Liver (tissue), 9 donors: ENCODE data around the gene PKP1. TPM values are rescaled to one million over a fixed set of nuclear protein-coding genes. Genes with fewer than 3 reads are reported as not detected.

Source experiments
- DNase-seq: peaks from one replicate; pipeline ENCODE4 v3.0.0-alpha.2; 2017; ENCODE audit warnings: low spot score
- H3K27ac ChIP-seq, 2 donors: one replicate each; pipeline ENCODE4 v1.7.0; 2013; ENCODE audit warnings: inconsistent platforms in 2 of 2, low read length in 2 of 2, control low read depth in 1 of 2, low read depth in 1 of 2, mild to moderate bottlenecking in 1 of 2
- H3K27me3 ChIP-seq, 4 donors: one replicate each; pipeline versions ENCODE4 v1.6.1 to v1.7.0; 2013; ENCODE audit warnings: low read length in 3 of 4, inconsistent platforms in 1 of 4, mild to moderate bottlenecking in 1 of 4, moderate library complexity in 1 of 4; ENCODE audit not compliant: control insufficient read depth in 4 of 4, insufficient read depth in 4 of 4
- H3K36me3 ChIP-seq, 4 donors: one replicate each; pipeline versions ENCODE4 v1.6.1 to v1.7.0; 2013; ENCODE audit warnings: low read length in 3 of 4, mild to moderate bottlenecking in 3 of 4, low read depth in 1 of 4, moderate library complexity in 1 of 4; ENCODE audit not compliant: control insufficient read depth in 4 of 4, insufficient read depth in 3 of 4
- H3K4me1 ChIP-seq, 4 donors: one replicate each; pipeline versions ENCODE4 v1.6.1 to v1.7.0; 2013; ENCODE audit warnings: low read length in 3 of 4, mild to moderate bottlenecking in 3 of 4, moderate library complexity in 1 of 4; ENCODE audit not compliant: control insufficient read depth in 4 of 4, insufficient read depth in 4 of 4
- H3K4me3 ChIP-seq, 3 donors: one replicate each; pipeline versions ENCODE4 v1.6.1 to v1.7.0; 2013; ENCODE audit warnings: low read length in 3 of 3, control low read depth in 1 of 3, low read depth in 1 of 3, mild to moderate bottlenecking in 1 of 3
- H3K9ac ChIP-seq, 2 donors: one replicate each; pipeline ENCODE4 v1.7.0; 2013; ENCODE audit warnings: low read length in 2 of 2, mild to moderate bottlenecking in 2 of 2, moderate library complexity in 2 of 2, control low read depth in 1 of 2, low read depth in 1 of 2
- H3K9me3 ChIP-seq, 4 donors: one replicate each; pipeline versions ENCODE4 v1.6.1 to v1.7.0; 2013; ENCODE audit warnings: low read length in 3 of 4; ENCODE audit not compliant: control insufficient read depth in 4 of 4
- EGR1 ChIP-seq, 2 donors: IDR thresholded peaks; 2 replicates each; pipeline ENCODE4 v1.6.1; 2016 to 2018; ENCODE audit warnings: antibody characterized with exemption in 2 of 2, low read depth in 2 of 2
- FOXA1 ChIP-seq: IDR thresholded peaks from 2 replicates; pipeline ENCODE4 v1.6.1; 2016; ENCODE audit warnings: antibody characterized with exemption
- FOXA2 ChIP-seq: IDR thresholded peaks from 2 replicates; pipeline ENCODE4 v1.6.1; 2016; ENCODE audit warnings: antibody characterized with exemption
- GABPA ChIP-seq, 2 donors: IDR thresholded peaks in 1 of 2; conservative IDR thresholded peaks in 1 of 2; 2 replicates each; pipeline ENCODE4 v1.6.1; 2016; ENCODE audit warnings: antibody characterized with exemption in 2 of 2, mild to moderate bottlenecking in 1 of 2, moderate library complexity in 1 of 2
- HNF4A ChIP-seq, 2 donors: conservative IDR thresholded peaks; 2 replicates each; pipeline ENCODE4 v1.6.1; 2016; ENCODE audit warnings: antibody characterized with exemption in 2 of 2, mild to moderate bottlenecking in 2 of 2
- HNF4G ChIP-seq: IDR thresholded peaks from 2 replicates; pipeline ENCODE4 v1.6.1; 2016; ENCODE audit warnings: antibody characterized with exemption
- JUND ChIP-seq, 2 donors: IDR thresholded peaks; 2 replicates each; pipeline ENCODE4 v1.6.1; 2016; ENCODE audit warnings: antibody characterized with exemption in 2 of 2
- NR2F2 ChIP-seq: IDR thresholded peaks from 2 replicates; pipeline ENCODE4 v1.6.1; 2016; ENCODE audit warnings: antibody characterized with exemption
- RAD21 ChIP-seq, 2 donors: IDR thresholded peaks; 2 replicates each; pipeline ENCODE4 v1.6.1; 2016; ENCODE audit warnings: antibody characterized with exemption in 2 of 2, mild to moderate bottlenecking in 2 of 2
- RXRA ChIP-seq, 2 donors: IDR thresholded peaks; 2 replicates each; pipeline ENCODE4 v1.6.1; 2017 to 2018; ENCODE audit warnings: antibody characterized with exemption in 2 of 2, mild to moderate bottlenecking in 1 of 2
- SP1 ChIP-seq: IDR thresholded peaks from 2 replicates; pipeline ENCODE4 v1.6.1; 2018; ENCODE audit warnings: antibody characterized with exemption, mild to moderate bottlenecking
- TAF1 ChIP-seq: conservative IDR thresholded peaks from 2 replicates; pipeline ENCODE4 v1.6.1; 2016; ENCODE audit warnings: antibody characterized with exemption, mild to moderate bottlenecking
- YY1 ChIP-seq: IDR thresholded peaks from 2 replicates; pipeline ENCODE4 v1.6.1; 2016; ENCODE audit warnings: antibody characterized with exemption, mild to moderate bottlenecking
- WGBS: extraction: QIAGEN DNeasy Blood & Tissue Kit; methylation state at CpG from one replicate; pipeline ENCODE4 v1.1.7; 2013; 5-methylcytosine and 5-hydroxymethylcytosine counted together
- polyA plus RNA-seq, 2 donors: library from polyadenylated mRNA; stranded (reverse) in 1 of 2; unstranded in 1 of 2; fragments of 200-250 nt in 1 of 2; fragments of >200 nt in 1 of 2; fragmentation: Nextera tagmentation in 1 of 2; extraction: Ambion mirVana in 1 of 2; gene quantifications; one replicate each; pipeline versions ENCODE4 v1.2.1 to v1.2.3, GENCODE V29; 2013 to 2015
- total RNA-seq, 2 donors: library from RNA; depleted of rRNA; stranded (reverse); fragments of >200 nt; gene quantifications; one replicate each; pipeline ENCODE4 v1.2.3, GENCODE V29; 2014
- TF ChIP-seq, protein P1 (sequence below): IDR thresholded peaks from 2 replicates; pipeline ENCODE4 v1.6.1; 2016; ENCODE audit warnings: antibody characterized with exemption
- TF ChIP-seq, protein P2 (sequence below): IDR thresholded peaks from 2 replicates; pipeline ENCODE4 v1.6.1; 2016; ENCODE audit warnings: antibody characterized with exemption
- TF ChIP-seq, protein P3 (sequence below): fragments of 150-350 bp; IDR thresholded peaks from 2 replicates; pipeline ENCODE4 v1.5.1; 2017; ENCODE audit warnings: improper control_type of control experiment, low read depth, low read length; ENCODE audit not compliant: missing input control
- TF ChIP-seq, protein P4 (sequence below): IDR thresholded peaks from 2 replicates; pipeline ENCODE4 v1.6.1; 2016; ENCODE audit warnings: antibody characterized with exemption
- donor health status: healthy.
- donor health status: healthy.
- donor health status: healthy.
- donor health status: healthy.
- donor health status: healthy.

PKP1 gene
- total and polyA plus RNA-seq, 4 donors = 0.01 TPM; not detected in 3

DNA sequence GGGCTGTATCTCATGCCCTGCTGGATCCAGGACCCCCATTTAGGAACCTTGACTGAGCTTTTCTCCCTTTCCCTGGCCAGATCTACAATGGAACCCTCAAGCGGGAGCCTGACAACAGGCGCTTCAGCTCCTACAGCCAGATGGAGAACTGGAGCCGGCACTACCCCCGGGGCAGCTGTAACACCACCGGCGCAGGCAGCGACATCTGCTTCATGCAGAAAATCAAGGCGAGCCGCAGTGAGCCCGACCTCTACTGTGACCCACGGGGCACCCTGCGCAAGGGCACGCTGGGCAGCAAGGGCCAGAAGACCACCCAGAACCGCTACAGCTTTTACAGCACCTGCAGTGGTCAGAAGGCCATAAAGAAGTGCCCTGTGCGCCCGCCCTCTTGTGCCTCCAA is 29.8 kb downstream of the PKP1 start:
- no peak overlapping the region for H3K9ac ChIP-seq
- H3K27me3 ChIP-seq = no peaks in the 10 kb centered on the region
- no peak overlapping the region for H3K4me3 ChIP-seq
- no peak for DNase-seq
- 95% methylated on average over 16 of the region's 16 CpGs for WGBS
- H3K27ac ChIP-seq = no peak overlapping the region
- no peak for TF ChIP-seq NR2F2
- TF ChIP-seq SP1 = no peak
- TF ChIP-seq, protein P1, sequence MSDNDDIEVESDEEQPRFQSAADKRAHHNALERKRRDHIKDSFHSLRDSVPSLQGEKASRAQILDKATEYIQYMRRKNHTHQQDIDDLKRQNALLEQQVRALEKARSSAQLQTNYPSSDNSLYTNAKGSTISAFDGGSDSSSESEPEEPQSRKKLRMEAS = no peak
- no peak for TF ChIP-seq JUND (IDR thresholded peaks at IDR 0.05)
- TF ChIP-seq RAD21 (IDR thresholded peaks at IDR 0.05) = no peak
- TF ChIP-seq, protein P2, sequence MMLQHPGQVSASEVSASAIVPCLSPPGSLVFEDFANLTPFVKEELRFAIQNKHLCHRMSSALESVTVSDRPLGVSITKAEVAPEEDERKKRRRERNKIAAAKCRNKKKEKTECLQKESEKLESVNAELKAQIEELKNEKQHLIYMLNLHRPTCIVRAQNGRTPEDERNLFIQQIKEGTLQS = no peak
- no peak for TF ChIP-seq HNF4G
- TF ChIP-seq RXRA (IDR thresholded peaks at IDR 0.05) = no peak
- TF ChIP-seq YY1 = no peak
- no peak for TF ChIP-seq HNF4A (conservative IDR thresholded peaks at IDR 0.05)
- no peak for TF ChIP-seq EGR1 (IDR thresholded peaks at IDR 0.05; ENCODE audit: low read depth in 2 of 2)
- no peak for TF ChIP-seq TAF1
- no peak for TF ChIP-seq GABPA (IDR thresholded peaks at IDR 0.05 in 1 of 2, conservative IDR thresholded peaks at IDR 0.05 in 1 of 2)
- no peak for TF ChIP-seq FOXA1
- TF ChIP-seq, protein P3, sequence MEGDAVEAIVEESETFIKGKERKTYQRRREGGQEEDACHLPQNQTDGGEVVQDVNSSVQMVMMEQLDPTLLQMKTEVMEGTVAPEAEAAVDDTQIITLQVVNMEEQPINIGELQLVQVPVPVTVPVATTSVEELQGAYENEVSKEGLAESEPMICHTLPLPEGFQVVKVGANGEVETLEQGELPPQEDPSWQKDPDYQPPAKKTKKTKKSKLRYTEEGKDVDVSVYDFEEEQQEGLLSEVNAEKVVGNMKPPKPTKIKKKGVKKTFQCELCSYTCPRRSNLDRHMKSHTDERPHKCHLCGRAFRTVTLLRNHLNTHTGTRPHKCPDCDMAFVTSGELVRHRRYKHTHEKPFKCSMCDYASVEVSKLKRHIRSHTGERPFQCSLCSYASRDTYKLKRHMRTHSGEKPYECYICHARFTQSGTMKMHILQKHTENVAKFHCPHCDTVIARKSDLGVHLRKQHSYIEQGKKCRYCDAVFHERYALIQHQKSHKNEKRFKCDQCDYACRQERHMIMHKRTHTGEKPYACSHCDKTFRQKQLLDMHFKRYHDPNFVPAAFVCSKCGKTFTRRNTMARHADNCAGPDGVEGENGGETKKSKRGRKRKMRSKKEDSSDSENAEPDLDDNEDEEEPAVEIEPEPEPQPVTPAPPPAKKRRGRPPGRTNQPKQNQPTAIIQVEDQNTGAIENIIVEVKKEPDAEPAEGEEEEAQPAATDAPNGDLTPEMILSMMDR = no peak
- no peaks in the 10 kb centered on the region for H3K36me3 ChIP-seq
- H3K9me3 ChIP-seq = no peaks in the 10 kb centered on the region
- H3K4me1 ChIP-seq = peaks cover 0 to 10% (median 5%) of the 10 kb centered on the region in 4 donors

DNA sequence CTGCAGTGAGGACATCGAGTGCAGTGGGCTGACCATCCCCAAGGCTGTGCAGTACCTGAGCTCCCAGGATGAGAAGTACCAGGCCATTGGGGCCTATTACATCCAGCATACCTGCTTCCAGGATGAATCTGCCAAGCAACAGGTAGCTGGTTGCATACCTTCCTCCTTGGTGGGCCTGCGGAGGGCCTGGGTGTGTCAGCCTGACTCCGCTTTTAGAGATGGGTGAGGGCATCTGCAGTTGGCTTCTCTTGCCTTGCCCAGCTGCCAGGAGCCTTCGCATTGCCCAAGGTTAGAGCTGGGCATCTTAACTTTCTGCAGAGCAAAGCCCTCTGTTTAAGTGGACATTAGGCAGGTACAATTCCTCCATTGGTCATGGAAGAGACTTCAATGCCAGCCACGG is 33.2 kb downstream of the PKP1 start:
- H3K4me1 ChIP-seq = no peaks in the 10 kb centered on the region
- no peak overlapping the region for H3K4me3 ChIP-seq
- no peaks in the 10 kb centered on the region for H3K9me3 ChIP-seq
- no peak overlapping the region for H3K9ac ChIP-seq
- H3K27me3 ChIP-seq = no peaks in the 10 kb centered on the region
- DNase-seq = no peak
- 95% methylated on average over 5 of the region's 5 CpGs for WGBS
- TF ChIP-seq TAF1 = no peak
- TF ChIP-seq FOXA2 = no peak
- no peak for TF ChIP-seq RXRA (IDR thresholded peaks at IDR 0.05)
- TF ChIP-seq SP1 = no peak
- TF ChIP-seq NR2F2 = no peak
- TF ChIP-seq GABPA (IDR thresholded peaks at IDR 0.05 in 1 of 2, conservative IDR thresholded peaks at IDR 0.05 in 1 of 2) = no peak
- TF ChIP-seq JUND (IDR thresholded peaks at IDR 0.05) = no peak
- TF ChIP-seq, protein P1 = no peak
- TF ChIP-seq HNF4G = no peak
- TF ChIP-seq YY1 = no peak
- TF ChIP-seq, protein P3 = no peak
- TF ChIP-seq, protein P4, sequence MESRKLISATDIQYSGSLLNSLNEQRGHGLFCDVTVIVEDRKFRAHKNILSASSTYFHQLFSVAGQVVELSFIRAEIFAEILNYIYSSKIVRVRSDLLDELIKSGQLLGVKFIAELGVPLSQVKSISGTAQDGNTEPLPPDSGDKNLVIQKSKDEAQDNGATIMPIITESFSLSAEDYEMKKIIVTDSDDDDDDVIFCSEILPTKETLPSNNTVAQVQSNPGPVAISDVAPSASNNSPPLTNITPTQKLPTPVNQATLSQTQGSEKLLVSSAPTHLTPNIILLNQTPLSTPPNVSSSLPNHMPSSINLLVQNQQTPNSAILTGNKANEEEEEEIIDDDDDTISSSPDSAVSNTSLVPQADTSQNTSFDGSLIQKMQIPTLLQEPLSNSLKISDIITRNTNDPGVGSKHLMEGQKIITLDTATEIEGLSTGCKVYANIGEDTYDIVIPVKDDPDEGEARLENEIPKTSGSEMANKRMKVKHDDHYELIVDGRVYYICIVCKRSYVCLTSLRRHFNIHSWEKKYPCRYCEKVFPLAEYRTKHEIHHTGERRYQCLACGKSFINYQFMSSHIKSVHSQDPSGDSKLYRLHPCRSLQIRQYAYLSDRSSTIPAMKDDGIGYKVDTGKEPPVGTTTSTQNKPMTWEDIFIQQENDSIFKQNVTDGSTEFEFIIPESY = no peak
- TF ChIP-seq HNF4A (conservative IDR thresholded peaks at IDR 0.05) = no peak
- no peak for TF ChIP-seq EGR1 (IDR thresholded peaks at IDR 0.05; ENCODE audit: low read depth in 2 of 2)
- no peak for TF ChIP-seq FOXA1
- H3K36me3 ChIP-seq = no peaks in the 10 kb centered on the region
- no peak overlapping the region for H3K27ac ChIP-seq
